HEK293 (cell line): ENCODE measurements around the gene KCNQ1.

Experiments used
- CTCF ChIA-PET: fragments of 350-600 bp; formaldehyde crosslinking; extraction: SDS; loops from one replicate; lab custom pipeline; 2021; ENCODE audit warnings: antibody characterized with exemption; lab: Yijun Ruan, JAX
- POLR2A ChIA-PET: fragments of 300-600 bp; formaldehyde crosslinking; extraction: SDS; loops from one replicate; lab custom pipeline; 2020; ENCODE audit warnings: antibody characterized with exemption, inconsistent platforms; lab: Yijun Ruan, JAX
- H3K27ac ChIP-seq: fragments of 200-500 bp; sonication (Bioruptor generic); 2 replicates; pipeline ENCODE4 v1.5.1; 2014; ENCODE audit warnings: low read depth, low read length, control low read depth, inconsistent platforms; ENCODE audit errors: extremely low read depth
- H3K36me3 ChIP-seq, 2 experiments: fragments of 200-500 bp in 1 of 2; sonication (Bioruptor generic) in 1 of 2; 1 replicate in 1 of 2; 2 replicates in 1 of 2; pipeline ENCODE4 v1.5.1; 2014 to 2017; ENCODE audit warnings: inconsistent platforms in 2 of 2, low read length in 2 of 2; ENCODE audit not compliant: control insufficient read depth in 2 of 2, insufficient read depth in 1 of 2
- H3K4me1 ChIP-seq: fragments of 200-500 bp; sonication (Bioruptor generic); 2 replicates; pipeline ENCODE4 v1.5.1; 2014; ENCODE audit warnings: mild to moderate bottlenecking, low read length, inconsistent platforms; ENCODE audit not compliant: control insufficient read depth, insufficient read depth
- H3K4me3 ChIP-seq: 2 replicates; pipeline ENCODE4 v1.5.1; 2011; ENCODE audit warnings: low read depth, mild to moderate bottlenecking, control low read depth, low read length, moderate library complexity
- H3K9me3 ChIP-seq: fragments of 200-500 bp; sonication (Bioruptor generic); 2 replicates; pipeline ENCODE4 v1.5.1; 2014; ENCODE audit warnings: low read depth, low read length, inconsistent platforms; ENCODE audit not compliant: control insufficient read depth, insufficient read depth
- ATF2 ChIP-seq: fragments of 450-650 bp; formaldehyde crosslinking; IDR thresholded peaks from 2 replicates; pipeline ENCODE4 v1.5.1; 2016; ENCODE audit warnings: missing biosample characterization, missing genetic modification characterization, low read depth
- EGR2 ChIP-seq: fragments of 450-650 bp; formaldehyde crosslinking; IDR thresholded peaks from 2 replicates; pipeline ENCODE4 v1.5.1; 2016; ENCODE audit warnings: low read depth, missing biosample characterization, missing genetic modification characterization
- KLF17 ChIP-seq: fragments of 450-650 bp; formaldehyde crosslinking; IDR thresholded peaks from 2 replicates; pipeline ENCODE4 v1.5.1; 2016; ENCODE audit warnings: missing biosample characterization, missing genetic modification characterization
- ZBTB10 ChIP-seq: fragments of 450-650 bp; formaldehyde crosslinking; IDR thresholded peaks from 2 replicates; pipeline ENCODE4 v1.5.1; 2016; ENCODE audit warnings: missing biosample characterization, missing genetic modification characterization
- ZBTB11 ChIP-seq: fragments of 450-650 bp; formaldehyde crosslinking; conservative IDR thresholded peaks from 2 replicates; pipeline ENCODE4 v1.5.1; 2016; ENCODE audit warnings: low read depth, missing biosample characterization, missing genetic modification characterization
- ZBTB21 ChIP-seq: fragments of 450-650 bp; formaldehyde crosslinking; IDR thresholded peaks from 2 replicates; pipeline ENCODE4 v1.5.1; 2017; ENCODE audit warnings: missing biosample characterization, missing genetic modification characterization
- ZFHX2 ChIP-seq: fragments of 450-650 bp; formaldehyde crosslinking; conservative IDR thresholded peaks from 2 replicates; pipeline ENCODE4 v1.5.1; 2016; ENCODE audit warnings: missing biosample characterization, missing genetic modification characterization
- ZFP3 ChIP-seq: fragments of 450-650 bp; formaldehyde crosslinking; IDR thresholded peaks from 2 replicates; pipeline ENCODE4 v1.5.1; 2016; ENCODE audit warnings: low read depth, missing biosample characterization, missing genetic modification characterization
- ZNF311 ChIP-seq: fragments of 450-650 bp; formaldehyde crosslinking; IDR thresholded peaks from 2 replicates; pipeline ENCODE4 v1.5.1; 2017; ENCODE audit warnings: missing biosample characterization, missing genetic modification characterization, borderline replicate concordance
- ZNF501 ChIP-seq: fragments of 450-650 bp; formaldehyde crosslinking; IDR thresholded peaks from 2 replicates; pipeline ENCODE4 v1.5.1; 2016; ENCODE audit warnings: missing biosample characterization, missing genetic modification characterization
- ZNF510 ChIP-seq: fragments of 450-650 bp; formaldehyde crosslinking; IDR thresholded peaks from 2 replicates; pipeline ENCODE4 v1.5.1; 2018; ENCODE audit warnings: mild to moderate bottlenecking, missing genetic modification characterization, missing biosample characterization; ENCODE audit not compliant: insufficient replicate concordance
- ZNF530 ChIP-seq: fragments of 450-650 bp; formaldehyde crosslinking; IDR thresholded peaks from 2 replicates; pipeline ENCODE4 v1.5.1; 2016; ENCODE audit warnings: low read depth, missing biosample characterization, missing genetic modification characterization
- ZNF560 ChIP-seq: fragments of 450-650 bp; formaldehyde crosslinking; IDR thresholded peaks from 2 replicates; pipeline ENCODE4 v1.5.1; 2017; ENCODE audit warnings: missing biosample characterization, missing genetic modification characterization, borderline replicate concordance
- ZNF600 ChIP-seq: fragments of 450-650 bp; formaldehyde crosslinking; IDR thresholded peaks from 2 replicates; pipeline ENCODE4 v1.5.1; 2016; ENCODE audit warnings: missing biosample characterization, missing genetic modification characterization
- ZNF639 ChIP-seq: fragments of 450-650 bp; formaldehyde crosslinking; IDR thresholded peaks from 2 replicates; pipeline ENCODE4 v1.5.1; 2016; ENCODE audit warnings: missing biosample characterization, missing genetic modification characterization
- ZNF645 ChIP-seq: fragments of 450-650 bp; formaldehyde crosslinking; IDR thresholded peaks from 2 replicates; pipeline ENCODE4; 2016; ENCODE audit warnings: missing biosample characterization, missing genetic modification characterization
- ZNF660 ChIP-seq: fragments of 450-650 bp; IDR thresholded peaks from 2 replicates; pipeline ENCODE4 v1.5.1; 2018; ENCODE audit warnings: missing biosample characterization, mild to moderate bottlenecking, missing genetic modification characterization

KCNQ1 gene

GRCh38 chr11:2519862-2520735 lies 75.3 kb downstream of the KCNQ1 start (continued):
- no peak for TF ChIP-seq ZBTB10 (tag by site-specific recombination)

GRCh38 chr11:2520736-2521035 lies 75.9 kb downstream of the KCNQ1 start:
- no peaks in the 10 kb centered on the region for H3K4me1 ChIP-seq
- POLR2A ChIA-PET: no interaction called here
- no peak overlapping the region for H3K4me3 ChIP-seq
- no peaks in the 10 kb centered on the region for H3K9me3 ChIP-seq
- CTCF ChIA-PET: interaction anchor here (0.7 kb wide), 1 partner anchor 13 kb away, joined by 3 read pairs; no protein-coding TSS in a partner anchor
- no peak for TF ChIP-seq ZNF600 (tag by site-specific recombination)
- TF ChIP-seq ZNF645 (tag by site-specific recombination): no peak
- TF ChIP-seq ZBTB11 (tag by site-specific recombination): no peak
- TF ChIP-seq ZNF501 (tag by site-specific recombination): no peak
- TF ChIP-seq KLF17: no peak
- TF ChIP-seq EGR2 (tag by site-specific recombination): no peak
- no peak for TF ChIP-seq ZFHX2
- no peak for TF ChIP-seq ZNF639 (tag by site-specific recombination)
- no peak for TF ChIP-seq ZNF530 (tag by site-specific recombination)
- no peak for TF ChIP-seq ATF2 (tag by site-specific recombination)
- no peak for TF ChIP-seq ZBTB21 (tag by site-specific recombination)
- no peak for TF ChIP-seq ZNF510 (tag by site-specific recombination)
- no peak for TF ChIP-seq ZNF311 (tag by site-specific recombination)
- TF ChIP-seq ZFP3 (tag by site-specific recombination): no peak
- no peak for TF ChIP-seq ZNF560 (tag by site-specific recombination)
- no peak for TF ChIP-seq ZNF660
- TF ChIP-seq, all 188 proteins: peak for 0
- no peaks in the 10 kb centered on the region for H3K36me3 ChIP-seq
- no peak overlapping the region for H3K27ac ChIP-seq
